IPS-18c (cell line): Measurements from ENCODE around the gene SYCE3.

Experiments
- H3K4me3 ChIP-seq: 2 replicates; pipeline ENCODE4 v1.7.0; 2013; ENCODE audit warnings: low read depth, mild to moderate bottlenecking, low read length, moderate library complexity; ENCODE audit not compliant: insufficient read depth
- H3K9me3 ChIP-seq: one replicate; pipeline ENCODE4 v1.6.1; 2013; ENCODE audit warnings: mild to moderate bottlenecking, low read length, moderate library complexity; ENCODE audit not compliant: control insufficient read depth, insufficient read depth

Gene SYCE3

DNA sequence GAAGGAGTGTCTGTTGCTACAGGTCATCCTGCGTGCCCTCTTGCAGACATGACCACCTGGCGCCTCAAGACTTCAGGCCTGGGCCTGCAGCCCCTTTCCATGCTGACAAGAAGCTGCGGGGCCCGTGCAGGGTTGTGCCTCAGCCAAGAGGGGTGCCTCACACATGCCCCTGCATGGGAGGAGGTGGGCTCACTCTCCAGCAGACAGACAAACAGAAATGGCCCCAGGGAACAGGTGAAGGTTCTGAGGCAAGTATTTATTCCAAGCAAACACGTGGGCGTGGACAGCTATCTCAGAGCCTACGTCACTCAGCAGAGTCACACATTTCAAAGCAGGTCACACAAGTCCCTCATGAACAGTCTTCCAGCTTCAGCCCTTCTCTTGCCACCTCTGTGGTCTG lies 5.9 kb upstream of the SYCE3 start:
- H3K9me3 ChIP-seq: no peaks in the 10 kb centered on the region

DNA sequence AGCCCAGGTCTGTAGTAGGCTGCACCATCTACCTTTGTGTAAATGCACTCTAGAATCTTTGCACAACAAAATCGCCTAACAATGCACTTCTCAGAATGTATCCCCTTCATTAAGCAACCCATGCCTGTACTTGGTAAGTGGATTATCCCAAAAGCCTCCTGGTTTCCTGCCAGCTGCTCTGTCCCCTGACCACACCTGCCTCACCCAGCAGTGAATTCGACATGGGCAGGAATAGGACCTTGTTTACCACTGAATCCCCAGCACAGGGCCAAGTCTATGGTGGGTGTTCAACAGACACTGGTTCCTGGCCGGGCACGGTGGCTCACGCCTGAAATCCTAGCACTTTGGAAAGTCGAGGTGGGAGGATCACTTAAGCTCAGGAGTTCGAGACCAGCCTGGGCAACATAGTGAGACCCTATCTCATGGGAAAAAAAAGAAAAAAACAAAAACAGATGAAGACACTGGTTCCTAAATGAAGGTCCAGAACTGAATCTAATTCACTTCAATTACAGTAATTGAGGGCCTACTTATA lies 5.1 kb upstream of the SYCE3 start:
- H3K4me3 ChIP-seq: no peak overlapping the region
- H3K9me3 ChIP-seq: no peaks in the 10 kb centered on the region

More for the DNA sequence above, 5.9 kb upstream of the SYCE3 start:
- H3K4me3 ChIP-seq: no peak overlapping the region

DNA sequence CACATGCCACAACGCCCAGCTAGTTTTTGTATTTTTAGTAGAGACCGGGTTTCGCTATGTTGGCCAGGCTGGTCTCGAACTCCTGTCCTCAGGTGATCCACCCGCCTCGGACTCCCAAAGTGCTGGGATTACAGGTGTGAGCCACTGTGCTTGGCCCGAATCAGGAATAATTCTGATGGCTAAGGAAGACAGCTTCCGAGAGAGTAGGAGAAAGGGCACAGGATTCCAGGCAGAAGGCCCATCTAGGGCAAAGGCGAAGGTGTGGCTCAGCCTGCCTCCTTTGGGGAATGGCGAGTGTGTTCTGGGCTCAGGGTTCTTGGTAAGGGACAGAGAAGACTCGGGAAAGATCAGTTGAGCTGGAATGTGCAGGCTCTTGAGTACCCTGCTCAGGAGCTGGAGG lies 1.6 kb upstream of the SYCE3 start:
- no peak overlapping the region for H3K4me3 ChIP-seq
- no peaks in the 10 kb centered on the region for H3K9me3 ChIP-seq

- Histone ChIP-seq H3K9me3 (no peaks in the 10 kb centered on the region), H3K4me3 (peak overlapping the region; percentile 70)
Observed at GRCh38 chr22:50563413-50564160, 868 bp upstream of the SYCE3 start.

GRCh38 chr22:50561401-50562358 lies 1.0 kb downstream of the SYCE3 start:
- no peak overlapping the region for H3K4me3 ChIP-seq
- no peaks in the 10 kb centered on the region for H3K9me3 ChIP-seq

GRCh38 chr22:50560034-50560433 lies 2.7 kb downstream of the SYCE3 start:
- H3K4me3 ChIP-seq: no peak overlapping the region

GRCh38 chr22:50556703-50557102 lies 6.0 kb downstream of the SYCE3 start:
- H3K9me3 ChIP-seq: no peaks in the 10 kb centered on the region

More at GRCh38 chr22:50560034-50560433, 2.7 kb downstream of the SYCE3 start:
- H3K9me3 ChIP-seq: no peaks in the 10 kb centered on the region

DNA sequence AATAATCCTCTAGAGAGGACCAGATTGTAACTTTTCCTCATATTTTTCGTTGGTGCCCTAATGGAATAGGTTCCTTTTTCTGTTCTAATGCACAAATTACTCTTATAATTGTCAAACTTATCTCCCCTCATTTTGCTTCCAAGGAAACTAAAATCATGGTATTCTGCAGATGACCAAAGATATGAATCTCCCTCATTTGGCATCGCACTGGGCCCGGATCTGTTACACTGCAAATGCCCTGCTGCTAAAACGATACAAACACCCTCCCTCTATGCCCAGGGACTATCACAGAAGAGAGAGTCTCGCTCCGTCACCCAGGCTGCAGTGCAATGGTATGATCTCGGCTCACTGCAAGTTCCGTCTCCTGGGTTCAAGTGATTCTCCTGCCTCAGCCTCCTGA lies 9.4 kb downstream of the SYCE3 start:
- no peaks in the 10 kb centered on the region for H3K9me3 ChIP-seq
- H3K4me3 ChIP-seq: no peak overlapping the region

More at GRCh38 chr22:50556703-50557102, 6.0 kb downstream of the SYCE3 start:
- H3K4me3 ChIP-seq: no peak overlapping the region

DNA sequence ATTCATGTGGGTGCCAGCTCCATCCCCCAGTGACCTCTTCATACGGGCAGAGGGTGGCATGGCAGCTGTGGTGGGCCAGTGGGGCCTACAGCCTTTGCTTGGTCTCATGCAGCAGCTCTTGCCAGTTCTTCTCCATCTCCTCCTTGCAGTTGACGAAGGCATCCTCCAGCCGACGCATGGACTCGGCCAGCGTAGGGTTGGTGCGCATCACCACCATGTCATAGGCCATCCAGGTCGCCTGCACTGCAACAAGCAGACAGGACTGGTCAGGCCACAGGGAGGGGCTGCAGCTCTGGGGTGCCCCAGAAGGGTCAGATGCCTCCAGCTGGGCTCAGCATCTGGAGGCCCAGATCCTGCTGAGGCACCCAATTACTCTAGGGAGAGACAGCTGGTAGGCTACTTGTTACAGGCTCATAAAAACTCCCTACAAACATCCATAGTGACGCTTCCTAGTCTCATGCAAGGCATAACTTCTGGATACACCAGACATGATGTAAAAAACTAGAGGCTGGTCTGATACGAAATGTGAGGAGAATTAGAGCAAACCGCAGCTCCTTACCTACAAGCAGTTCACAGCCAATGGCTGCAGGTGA lies 11.5 kb downstream of the SYCE3 start:
- no peaks in the 10 kb centered on the region for H3K9me3 ChIP-seq
- no peak overlapping the region for H3K4me3 ChIP-seq

DNA sequence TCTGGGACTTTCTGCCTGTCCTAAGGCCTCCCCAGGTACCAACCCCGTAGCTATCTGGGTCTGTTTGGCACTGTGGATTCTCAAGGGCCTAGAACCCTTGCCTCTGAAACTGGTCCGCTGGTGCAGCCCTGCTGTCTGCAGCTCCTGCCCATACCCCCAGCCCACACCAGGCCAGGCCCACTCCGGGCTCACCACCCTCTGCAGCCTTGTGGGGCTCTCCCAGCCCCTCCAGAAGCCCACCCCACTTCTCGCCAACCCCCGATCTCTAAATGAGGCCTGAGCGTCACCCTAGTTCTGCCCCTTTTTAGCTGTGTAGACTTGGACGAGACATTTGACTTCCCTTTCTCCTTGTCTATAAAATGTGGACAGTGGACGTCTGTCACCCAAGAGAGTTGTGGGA lies 12.3 kb downstream of the SYCE3 start:
- Histone ChIP-seq H3K9me3 (no peaks in the 10 kb centered on the region), H3K4me3 (no peak overlapping the region)

DNA sequence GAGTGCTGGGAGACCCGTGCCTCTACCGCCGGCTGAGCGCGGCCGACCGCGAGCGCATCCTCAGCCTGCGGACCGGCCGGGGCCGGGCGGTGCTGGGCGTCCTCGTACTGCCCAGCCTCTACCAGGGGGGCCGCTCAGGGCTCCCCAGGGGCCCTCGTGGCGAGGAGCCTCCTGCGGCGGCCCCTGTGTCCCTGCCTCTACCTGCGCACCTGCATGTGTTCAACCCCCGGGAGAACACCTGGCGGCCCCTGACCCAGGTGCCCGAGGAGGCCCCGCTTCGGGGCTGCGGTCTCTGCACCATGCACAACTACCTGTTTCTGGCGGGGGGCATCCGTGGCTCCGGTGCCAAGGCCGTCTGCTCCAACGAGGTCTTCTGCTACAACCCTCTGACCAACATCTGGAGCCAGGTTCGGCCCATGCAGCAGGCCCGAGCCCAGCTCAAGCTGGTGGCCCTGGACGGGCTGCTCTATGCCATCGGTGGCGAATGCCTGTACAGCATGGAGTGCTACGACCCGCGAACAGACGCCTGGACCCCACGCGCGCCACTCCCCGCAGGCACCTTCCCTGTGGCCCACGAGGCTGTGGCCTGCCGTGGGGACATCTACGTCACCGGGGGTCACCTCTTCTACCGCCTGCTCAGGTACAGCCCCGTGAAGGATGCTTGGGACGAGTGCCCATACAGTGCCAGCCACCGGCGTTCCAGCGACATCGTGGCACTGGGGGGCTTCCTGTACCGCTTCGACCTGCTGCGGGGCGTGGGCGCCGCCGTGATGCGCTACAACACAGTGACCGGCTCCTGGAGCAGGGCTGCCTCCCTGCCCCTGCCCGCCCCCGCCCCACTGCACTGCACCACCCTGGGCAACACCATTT lies 13.6 kb downstream of the SYCE3 start:
- Histone ChIP-seq H3K9me3 (no peaks in the 10 kb centered on the region), H3K4me3 (no peak overlapping the region)

DNA sequence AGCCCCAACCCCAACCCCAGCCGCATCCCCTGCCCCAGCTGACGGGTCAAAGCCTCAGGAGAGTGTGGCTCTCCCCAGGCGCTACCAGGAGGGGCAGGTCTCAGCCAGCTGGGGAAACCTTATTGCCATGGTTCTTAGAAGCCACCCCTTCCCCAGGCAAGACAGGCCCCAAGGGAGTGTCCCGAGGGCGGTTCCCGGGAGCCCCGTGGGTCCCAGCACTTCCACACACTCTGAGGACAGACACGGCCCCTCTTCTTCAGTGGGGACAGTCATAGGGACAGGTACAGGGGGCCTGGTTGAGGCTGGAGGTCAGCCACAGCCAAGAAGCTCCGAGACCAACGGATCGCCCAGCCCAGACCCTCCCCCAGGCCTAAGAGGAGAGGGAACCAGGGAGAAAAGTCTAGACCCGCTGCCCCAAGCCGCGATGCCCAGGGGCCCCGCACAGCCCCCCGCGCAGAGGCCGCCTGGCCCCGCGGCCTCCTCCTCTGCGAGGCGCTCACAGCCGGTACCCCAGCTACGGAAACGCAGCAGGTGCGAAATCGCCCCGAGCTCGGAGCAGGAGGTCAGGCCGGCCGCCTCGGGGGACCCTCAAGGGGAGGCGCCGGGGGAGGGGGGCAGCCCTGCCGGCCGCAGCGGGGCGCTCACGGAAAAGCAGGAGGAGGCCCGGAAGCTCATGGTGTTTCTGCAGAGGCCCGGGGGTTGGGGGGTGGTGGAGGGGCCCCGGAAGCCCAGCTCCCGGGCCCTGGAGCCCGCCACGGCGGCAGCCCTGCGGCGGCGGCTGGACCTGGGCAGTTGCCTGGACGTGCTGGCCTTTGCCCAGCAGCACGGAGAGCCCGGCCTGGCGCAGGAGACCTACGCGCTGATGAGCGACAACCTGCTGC lies 14.4 kb downstream of the SYCE3 start:
- no peak overlapping the region for H3K4me3 ChIP-seq

GRCh38 chr22:50547263-50547985 lies 15.3 kb downstream of the SYCE3 start:
- Histone ChIP-seq H3K9me3 (no peaks in the 10 kb centered on the region), H3K4me3 (no peak overlapping the region)

More for the DNA sequence above, 14.4 kb downstream of the SYCE3 start:
- H3K9me3 ChIP-seq: no peaks in the 10 kb centered on the region

- Histone ChIP-seq H3K9me3 (no peaks in the 10 kb centered on the region), H3K4me3 (no peak overlapping the region)
Observed at GRCh38 chr22:50546326-50547262, 16.1 kb downstream of the SYCE3 start.
